GM12875 (cell line): ENCODE results near the gene SLC36A3.
A peak's percentile ranks its signal among the peaks of the same experiment; 100 is the strongest.

Experiments
- H3K4me3 ChIP-seq: one replicate; pipeline ENCODE4 v1.5.1; 2011; ENCODE audit warnings: low read depth, low read length, control low read depth
- CTCF ChIP-seq: IDR thresholded peaks from 2 replicates; pipeline ENCODE4 v1.5.1; 2011; ENCODE audit warnings: low read depth, mild to moderate bottlenecking, control low read depth, inconsistent platforms, low read length, moderate library complexity, borderline replicate concordance; ENCODE audit not compliant: insufficient read depth

SLC36A3 gene

GRCh38 chr5:151286246-151286645, 17.3 kb downstream of the SLC36A3 start:
- no peak for TF ChIP-seq CTCF
- no peak overlapping the region for H3K4me3 ChIP-seq

- no peak overlapping the region for H3K4me3 ChIP-seq
- no peak for TF ChIP-seq CTCF
Measured at GRCh38 chr5:151285683-151286082, 17.9 kb downstream of the SLC36A3 start.

- peak; percentile 50; the same call in 1 of the 2 replicates for TF ChIP-seq CTCF
- H3K4me3 ChIP-seq = no peak overlapping the region
Measured at GRCh38 chr5:151284392-151284967, 19.1 kb downstream of the SLC36A3 start.

GRCh38 chr5:151283120-151283825, 20.3 kb downstream of the SLC36A3 start:
- no peak for TF ChIP-seq CTCF

GRCh38 chr5:151281001-151281639, 22.4 kb downstream of the SLC36A3 start:
- H3K4me3 ChIP-seq = no peak overlapping the region
- TF ChIP-seq CTCF = no peak

More at GRCh38 chr5:151283120-151283825, 20.3 kb downstream of the SLC36A3 start:
- no peak overlapping the region for H3K4me3 ChIP-seq

- TF ChIP-seq CTCF = no peak
- H3K4me3 ChIP-seq = no peak overlapping the region
Measured at GRCh38 chr5:151280443-151280842, 23.1 kb downstream of the SLC36A3 start.
